ENCODE results near the gene RGS7.

DNA sequence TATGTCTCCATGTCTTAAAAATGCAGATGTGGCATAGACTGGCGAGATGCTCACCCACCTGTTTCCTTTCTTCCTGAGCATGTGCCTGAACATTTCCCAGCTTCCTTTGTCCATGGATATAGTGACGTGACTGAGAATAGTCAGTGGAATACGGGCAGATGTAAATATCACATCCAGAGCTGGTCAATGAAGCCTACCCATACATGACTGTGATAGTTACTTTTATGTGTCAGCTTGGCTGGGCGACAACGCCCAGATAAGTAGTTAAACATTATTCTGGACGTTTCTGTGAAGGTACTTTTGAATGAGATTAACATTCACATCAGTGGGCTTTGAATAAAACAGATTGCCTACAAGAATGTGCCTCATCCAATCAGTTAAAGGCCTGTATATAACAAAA lies 135.7 kb downstream of the RGS7 start:
- TF ChIP-seq CTCF (IDR thresholded peaks at IDR 0.05 in 2 of 3, conservative IDR thresholded peaks at IDR 0.05 in 1 of 3; ENCODE audit: control insufficient read depth in 2 of 3, extremely low read depth in 1 of 3, insufficient read depth in 1 of 3, low read depth in 3 of 3, low read length in 3 of 3) (no peak), NFXL1 (IDR thresholded peaks at IDR 0.05; ENCODE audit: borderline replicate concordance) (no peak), CHD4 (IDR thresholded peaks at IDR 0.05) (no peak), CBX3 (IDR thresholded peaks at IDR 0.05; ENCODE audit: borderline replicate concordance, low read depth) (no peak), SMC3 (IDR thresholded peaks at IDR 0.05; ENCODE audit: borderline replicate concordance, low read length) (no peak), RFX5 (IDR thresholded peaks at IDR 0.05; ENCODE audit: low read depth, low read length) (no peak), TCF3 (IDR thresholded peaks at IDR 0.05; ENCODE audit: borderline replicate concordance, insufficient read depth, low read depth, low read length) (no peak), ZNF384 (IDR thresholded peaks at IDR 0.05; ENCODE audit: borderline replicate concordance, low read depth, low read length) (no peak), POLR2AphosphoS5 (IDR thresholded peaks at IDR 0.05; ENCODE audit: low read length) (no peak)

All from GM12878 (cell line).